Caco-2 (cell line): ENCODE results near the gene ELF1. TPM values are rescaled to one million over a fixed set of nuclear protein-coding genes. Genes with fewer than 3 reads are reported as not detected.

Experiments
- BruUV-seq: library from RNA; stranded (reverse); fragments of 400-500 nt; replicated peaks from 2 replicates; lab custom pipeline; 2021; lab: Mats Ljungman, UMichigan
- CTCF ChIA-PET: fragments of 300-600 bp; sonication (Branson Sonifier 250); formaldehyde crosslinking; loops from one replicate; lab custom pipeline; 2022; ENCODE audit warnings: antibody characterized with exemption; lab: Charles Lee
- POLR2A ChIA-PET: fragments of 300-600 bp; sonication (Branson Sonifier 250); formaldehyde crosslinking; loops from one replicate; lab custom pipeline; 2022; ENCODE audit warnings: antibody characterized with exemption; lab: Charles Lee
- DNase-seq, 2 experiments: peaks; one replicate each; pipeline versions ENCODE4 v3.0.0 to v3.0.0-alpha.2; 2020 to 2022
- H3K27me3 ChIP-seq: replicated peaks from 2 replicates; pipeline ENCODE4 v1.6.0; 2011; ENCODE audit warnings: low read length; ENCODE audit not compliant: control insufficient read depth, insufficient read depth
- H3K36me3 ChIP-seq: 2 replicates; pipeline ENCODE4 v1.5.1; 2011; ENCODE audit warnings: low read length; ENCODE audit not compliant: control insufficient read depth, insufficient read depth
- H3K4me1 ChIP-seq: fragments of 250-450 bp; sonication (Bioruptor Pico); 2 replicates; pipeline ENCODE4 v1.5.1; 2020; ENCODE audit warnings: mild to moderate bottlenecking
- H3K4me3 ChIP-seq: 2 replicates; pipeline ENCODE4 v1.5.1; 2011; ENCODE audit warnings: low read depth, mild to moderate bottlenecking, control low read depth, low read length
- H3K9me3 ChIP-seq: fragments of 250-450 bp; sonication (Bioruptor Pico); 2 replicates; pipeline ENCODE4 v1.5.1; 2020; ENCODE audit warnings: mild to moderate bottlenecking, moderate library complexity
- H3K27ac Mint-ChIP-seq: one replicate; pipeline ENCODE4 v1.8.0; 2022; ENCODE audit warnings: mixed read lengths; ENCODE audit not compliant: unreplicated experiment
- H3K27me3 Mint-ChIP-seq: one replicate; pipeline ENCODE4 v1.8.0; 2022; ENCODE audit warnings: mixed read lengths; ENCODE audit not compliant: insufficient read depth, unreplicated experiment
- H3K36me3 Mint-ChIP-seq: one replicate; pipeline ENCODE4 v1.8.0; 2022; ENCODE audit warnings: mild to moderate bottlenecking, mixed read lengths; ENCODE audit not compliant: insufficient read depth, unreplicated experiment
- H3K4me1 Mint-ChIP-seq: one replicate; pipeline ENCODE4 v1.8.0; 2022; ENCODE audit warnings: low read depth, mixed read lengths; ENCODE audit not compliant: unreplicated experiment
- H3K4me3 Mint-ChIP-seq: one replicate; pipeline ENCODE4 v1.8.0; 2022; ENCODE audit warnings: mild to moderate bottlenecking, moderate library complexity, mixed read lengths; ENCODE audit not compliant: unreplicated experiment
- H3K9me3 Mint-ChIP-seq: one replicate; pipeline ENCODE4 v1.8.0; 2022; ENCODE audit warnings: mixed read lengths; ENCODE audit not compliant: unreplicated experiment
- CTCF ChIP-seq, 2 experiments: fragments of 200-600 bp in 1 of 2; IDR thresholded peaks; 1 replicate in 1 of 2; 2 replicates in 1 of 2; pipeline versions ENCODE4 v1.5.1 to v1.8.0; 2011 to 2022; ENCODE audit warnings: antibody characterized with exemption in 1 of 2, control low read depth in 1 of 2, inconsistent platforms in 1 of 2, low read depth in 1 of 2, low read length in 1 of 2, mild to moderate bottlenecking in 1 of 2, moderate library complexity in 1 of 2; ENCODE audit not compliant: insufficient read depth in 1 of 2, severe bottlenecking in 1 of 2, unreplicated experiment in 1 of 2
- intact Hi-C: fragments of 100-400 bp; cut with micrococcal nuclease; formaldehyde crosslinking; loops from one replicate; pipeline ENCODE4 v1.10.0; 2022; ENCODE audit not compliant: unreplicated experiment
- total RNA-seq: library from RNA; stranded (reverse); gene quantifications from 2 replicates; pipeline ENCODE4 v1.2.3, GENCODE V29; 2022

The ELF1 gene
- total RNA-seq, 1 experiment from 2014 or later = 116 TPM

DNA sequence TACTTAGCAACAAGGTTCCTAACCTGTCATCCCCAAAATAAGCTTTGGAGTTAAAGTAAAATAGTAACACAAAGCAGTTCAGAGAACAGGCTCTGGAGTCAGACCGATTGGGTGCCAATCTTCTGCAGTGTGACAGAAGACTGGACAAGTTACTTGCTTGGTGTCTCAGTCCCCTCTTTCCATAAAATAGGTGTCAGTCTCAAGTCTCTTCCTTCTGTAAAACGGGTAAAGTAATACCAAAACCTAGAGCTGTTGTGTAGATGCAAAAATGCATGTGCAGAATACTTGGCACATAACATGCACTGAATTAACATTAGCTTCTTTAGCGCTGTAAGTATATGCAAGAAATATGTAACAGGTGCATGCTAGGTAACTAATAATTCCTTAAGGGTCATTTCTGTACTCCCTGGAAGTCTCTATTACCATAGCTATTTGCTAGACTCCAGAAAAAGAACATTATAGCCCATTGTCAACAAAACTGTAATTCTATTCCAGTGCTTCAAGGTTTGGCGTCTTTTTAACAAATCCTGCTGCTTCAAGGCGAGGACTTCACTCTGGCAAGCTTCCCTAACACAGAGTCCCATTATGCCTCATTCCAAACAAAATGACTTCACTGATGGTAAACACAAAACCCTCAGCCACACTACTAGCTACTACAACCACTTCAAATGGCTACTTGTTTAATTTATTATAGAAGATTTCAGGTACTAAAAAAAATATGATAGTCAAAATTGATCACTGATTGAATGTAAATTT lies 32.8 kb downstream of the ELF1 start:
- no peak overlapping the region for H3K4me3 Mint-ChIP-seq
- BruUV-seq = no TSS peak
- Histone ChIP-seq H3K36me3 (no peaks in the 10 kb centered on the region), H3K4me1 (peaks cover 7% of the 10 kb centered on the region; the same call in 1 of the 2 replicates), H3K27me3 (no peaks in the 10 kb centered on the region), H3K4me3 (no peak overlapping the region), H3K9me3 (no peaks in the 10 kb centered on the region)
- peaks cover 23% of the 10 kb centered on the region for H3K36me3 Mint-ChIP-seq
- H3K9me3 Mint-ChIP-seq = no peaks in the 10 kb centered on the region
- TF ChIP-seq CTCF (IDR thresholded peaks at IDR 0.05; ENCODE audit: insufficient read depth in 1 of 2, low read depth in 1 of 2, low read length in 1 of 2, severe bottlenecking in 1 of 2, unreplicated experiment in 1 of 2) = no peak
- H3K27me3 Mint-ChIP-seq = no peaks in the 10 kb centered on the region
- peaks cover 30% of the 10 kb centered on the region for H3K4me1 Mint-ChIP-seq
- no peak for DNase-seq
- no peak overlapping the region for H3K27ac Mint-ChIP-seq
- CTCF ChIA-PET = interaction anchor here (1.7 kb wide), 1 partner anchor 12 kb away, joined by 5 read pairs; no protein-coding TSS in a partner anchor
- POLR2A ChIA-PET = interaction anchor here (0.5 to 0.7 kb wide), 2 partner anchors 92 to 1547 kb away, joined by 3 read pairs; no protein-coding TSS in a partner anchor
- intact Hi-C loops = no loop called here

GRCh38 chr13:40985381-40986100 lies 33.6 kb downstream of the ELF1 start:
- H3K4me3 ChIP-seq = no peak overlapping the region
- H3K27me3 ChIP-seq = no peaks in the 10 kb centered on the region
- Mint-ChIP-seq H3K9me3 (no peaks in the 10 kb centered on the region), H3K36me3 (peaks cover 27% of the 10 kb centered on the region), H3K27ac (no peak overlapping the region), H3K4me3 (no peak overlapping the region), H3K4me1 (peaks cover 30% of the 10 kb centered on the region), H3K27me3 (no peaks in the 10 kb centered on the region)
- ChIA-PET CTCF (interaction anchor here (1.7 kb wide), 1 partner anchor 11 kb away, joined by 5 read pairs; no protein-coding TSS in a partner anchor), POLR2A (no interaction called here)
- H3K9me3 ChIP-seq = no peaks in the 10 kb centered on the region
- intact Hi-C loops = no loop called here
- no peak for TF ChIP-seq CTCF (IDR thresholded peaks at IDR 0.05; ENCODE audit: insufficient read depth in 1 of 2, low read depth in 1 of 2, low read length in 1 of 2, severe bottlenecking in 1 of 2, unreplicated experiment in 1 of 2)
- DNase-seq = no peak
- no TSS peak for BruUV-seq
- no peaks in the 10 kb centered on the region for H3K36me3 ChIP-seq
- peaks cover 7% of the 10 kb centered on the region; the same call in 1 of the 2 replicates for H3K4me1 ChIP-seq

DNA sequence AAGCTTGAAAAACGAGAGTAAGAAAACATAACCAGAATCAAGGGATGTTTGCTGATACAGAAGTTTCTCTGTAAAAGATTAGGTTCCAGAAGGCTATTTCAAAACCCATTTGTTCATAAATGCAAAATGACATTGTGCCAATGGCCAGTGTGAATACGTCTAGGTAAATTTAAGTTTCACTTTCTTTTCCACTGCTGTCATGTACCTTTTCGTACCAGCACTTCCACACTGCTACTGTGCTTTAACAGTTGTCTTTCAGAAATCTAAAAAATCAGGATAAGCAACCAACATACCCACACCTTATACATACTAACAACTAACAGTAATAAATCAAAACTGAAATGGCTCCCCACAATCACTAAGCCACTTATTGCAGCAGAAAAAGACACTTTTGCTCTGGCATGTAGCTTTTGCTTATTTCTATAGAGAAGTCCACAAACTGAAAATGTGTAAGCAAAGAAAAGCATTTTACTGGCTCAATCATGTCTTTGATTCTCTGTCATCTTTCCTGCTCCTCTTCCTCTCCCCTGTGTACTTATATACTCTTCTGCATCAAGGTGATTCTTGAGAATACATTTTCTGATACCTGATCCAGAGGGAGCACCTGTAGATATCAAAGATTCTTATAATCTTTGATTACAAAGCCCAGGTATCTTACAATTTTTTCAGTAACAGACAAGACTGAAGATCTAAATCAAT lies 34.3 kb downstream of the ELF1 start:
- H3K27ac Mint-ChIP-seq = no peak overlapping the region
- ChIA-PET CTCF (interaction anchor here (1.7 kb wide), 1 partner anchor 10 kb away, joined by 5 read pairs; no protein-coding TSS in a partner anchor), POLR2A (no interaction called here)

More for the DNA sequence above, 34.3 kb downstream of the ELF1 start:
- Histone ChIP-seq H3K4me3 (no peak overlapping the region), H3K36me3 (no peaks in the 10 kb centered on the region), H3K4me1 (peaks cover 7% of the 10 kb centered on the region; the same call in 1 of the 2 replicates), H3K27me3 (no peaks in the 10 kb centered on the region), H3K9me3 (no peaks in the 10 kb centered on the region)
- Mint-ChIP-seq H3K9me3 (no peaks in the 10 kb centered on the region), H3K4me3 (no peak overlapping the region), H3K4me1 (peaks cover 30% of the 10 kb centered on the region), H3K27me3 (no peaks in the 10 kb centered on the region), H3K36me3 (peaks cover 27% of the 10 kb centered on the region)
- no peak for DNase-seq
- no peak for TF ChIP-seq CTCF (IDR thresholded peaks at IDR 0.05; ENCODE audit: insufficient read depth in 1 of 2, low read depth in 1 of 2, low read length in 1 of 2, severe bottlenecking in 1 of 2, unreplicated experiment in 1 of 2)
- intact Hi-C loops = no loop called here
- BruUV-seq = no TSS peak
